Parathyroid adenoma (tissue), 2 donors: Measurements from ENCODE around the gene EGFL8.

Source experiments
- H2AFZ ChIP-seq: fragments of 300-600 bp; sonication (generic); one replicate; pipeline ENCODE4 v1.7.0; 2017; ENCODE audit warnings: antibody characterized with exemption, mild to moderate bottlenecking
- H3K27ac ChIP-seq: fragments of 300-600 bp; sonication (generic); one replicate; pipeline ENCODE4 v1.7.0; 2017
- H3K27me3 ChIP-seq: fragments of 300-600 bp; sonication (generic); one replicate; pipeline ENCODE4 v1.7.0; 2017; ENCODE audit warnings: low read length; ENCODE audit not compliant: control insufficient read depth, insufficient read depth
- H3K36me3 ChIP-seq: fragments of 300-600 bp; sonication (generic); one replicate; pipeline ENCODE4 v1.7.0; 2017; ENCODE audit warnings: low read length; ENCODE audit not compliant: control insufficient read depth, insufficient read depth
- H3K4me1 ChIP-seq: fragments of 300-600 bp; sonication (generic); one replicate; pipeline ENCODE4 v1.7.0; 2017; ENCODE audit warnings: control low read depth
- H3K4me2 ChIP-seq: fragments of 300-600 bp; sonication (generic); one replicate; pipeline ENCODE4 v1.7.0; 2017; ENCODE audit warnings: low read length
- H3K4me3 ChIP-seq: fragments of 300-600 bp; sonication (generic); one replicate; pipeline ENCODE4 v1.7.0; 2017; ENCODE audit warnings: low read depth, low read length
- H3K79me2 ChIP-seq: fragments of 300-600 bp; sonication (generic); one replicate; pipeline ENCODE4 v1.7.0; 2017; ENCODE audit warnings: control low read depth
- H3K9ac ChIP-seq: fragments of 300-600 bp; sonication (generic); one replicate; pipeline ENCODE4 v1.7.0; 2017; ENCODE audit warnings: mild to moderate bottlenecking
- H3K9me3 ChIP-seq: fragments of 300-600 bp; sonication (generic); one replicate; pipeline ENCODE4 v1.7.0; 2017; ENCODE audit warnings: low read length; ENCODE audit not compliant: control insufficient read depth
- CTCF ChIP-seq: fragments of 300-600 bp; sonication (generic); IDR thresholded peaks from one replicate; pipeline ENCODE4 v1.7.0; 2017; ENCODE audit warnings: antibody characterized with exemption, mild to moderate bottlenecking
- donor health status: primary hyperparathyroidism.

Gene EGFL8

GRCh38 chr6:32146287-32146686 is 18.1 kb upstream of the EGFL8 start:
- Histone ChIP-seq H3K27me3 (no peaks in the 10 kb centered on the region), H2AFZ (no peak overlapping the region), H3K9ac (no peak overlapping the region), H3K27ac (no peak overlapping the region), H3K4me3 (no peak overlapping the region), H3K9me3 (no peaks in the 10 kb centered on the region), H3K4me2 (no peak overlapping the region), H3K79me2 (no peaks in the 10 kb centered on the region), H3K4me1 (peaks cover 4% of the 10 kb centered on the region), H3K36me3 (no peaks in the 10 kb centered on the region)
- no peak for TF ChIP-seq CTCF

GRCh38 chr6:32146687-32147086 is 17.7 kb upstream of the EGFL8 start:
- Histone ChIP-seq H3K79me2 (no peaks in the 10 kb centered on the region), H2AFZ (no peak overlapping the region), H3K36me3 (no peaks in the 10 kb centered on the region), H3K4me2 (no peak overlapping the region), H3K27me3 (no peaks in the 10 kb centered on the region), H3K27ac (no peak overlapping the region), H3K4me3 (no peak overlapping the region), H3K9me3 (no peaks in the 10 kb centered on the region), H3K4me1 (peaks cover 5% of the 10 kb centered on the region), H3K9ac (no peak overlapping the region)
- TF ChIP-seq CTCF: no peak

DNA sequence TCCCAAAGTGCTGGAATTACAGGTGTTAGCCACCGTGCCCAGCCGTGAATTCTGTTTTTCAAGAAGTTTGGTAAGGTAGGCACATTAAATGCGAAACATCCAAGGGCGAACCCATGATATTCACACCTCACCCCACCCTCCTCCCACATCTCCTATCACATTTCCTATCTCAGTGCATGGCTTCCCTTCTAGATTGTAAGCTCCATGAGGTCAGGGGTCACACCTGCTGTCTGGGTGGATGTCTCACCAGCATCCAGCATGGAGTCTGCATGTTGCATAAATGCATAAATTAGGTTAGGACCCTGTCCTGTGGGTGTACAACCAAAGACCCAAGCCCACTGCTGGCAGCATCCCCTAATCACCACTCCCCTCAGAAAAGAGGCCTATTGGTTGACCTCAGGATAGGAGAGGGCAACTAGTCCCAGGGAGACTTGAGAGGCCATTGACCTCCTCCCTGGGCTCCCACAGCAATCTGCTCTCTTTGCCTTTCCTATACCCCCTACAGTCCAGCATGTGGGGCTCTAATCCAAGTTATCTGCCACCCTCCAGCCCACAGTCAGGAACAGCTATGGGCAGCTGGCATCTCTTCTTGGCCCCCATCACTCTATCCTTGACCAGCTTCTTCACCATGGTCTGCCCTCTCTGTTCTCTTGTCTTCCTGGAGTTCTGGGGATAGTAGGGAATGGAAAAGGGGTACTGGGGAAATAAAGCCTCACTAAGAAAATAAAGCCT is 16.8 kb upstream of the EGFL8 start:
- Histone ChIP-seq H2AFZ (no peak overlapping the region), H3K27ac (no peak overlapping the region), H3K4me3 (no peak overlapping the region), H3K9me3 (no peaks in the 10 kb centered on the region), H3K79me2 (no peaks in the 10 kb centered on the region), H3K36me3 (no peaks in the 10 kb centered on the region), H3K9ac (no peak overlapping the region), H3K4me1 (peaks cover 11% of the 10 kb centered on the region), H3K27me3 (no peaks in the 10 kb centered on the region), H3K4me2 (no peak overlapping the region)
- TF ChIP-seq CTCF: no peak

DNA sequence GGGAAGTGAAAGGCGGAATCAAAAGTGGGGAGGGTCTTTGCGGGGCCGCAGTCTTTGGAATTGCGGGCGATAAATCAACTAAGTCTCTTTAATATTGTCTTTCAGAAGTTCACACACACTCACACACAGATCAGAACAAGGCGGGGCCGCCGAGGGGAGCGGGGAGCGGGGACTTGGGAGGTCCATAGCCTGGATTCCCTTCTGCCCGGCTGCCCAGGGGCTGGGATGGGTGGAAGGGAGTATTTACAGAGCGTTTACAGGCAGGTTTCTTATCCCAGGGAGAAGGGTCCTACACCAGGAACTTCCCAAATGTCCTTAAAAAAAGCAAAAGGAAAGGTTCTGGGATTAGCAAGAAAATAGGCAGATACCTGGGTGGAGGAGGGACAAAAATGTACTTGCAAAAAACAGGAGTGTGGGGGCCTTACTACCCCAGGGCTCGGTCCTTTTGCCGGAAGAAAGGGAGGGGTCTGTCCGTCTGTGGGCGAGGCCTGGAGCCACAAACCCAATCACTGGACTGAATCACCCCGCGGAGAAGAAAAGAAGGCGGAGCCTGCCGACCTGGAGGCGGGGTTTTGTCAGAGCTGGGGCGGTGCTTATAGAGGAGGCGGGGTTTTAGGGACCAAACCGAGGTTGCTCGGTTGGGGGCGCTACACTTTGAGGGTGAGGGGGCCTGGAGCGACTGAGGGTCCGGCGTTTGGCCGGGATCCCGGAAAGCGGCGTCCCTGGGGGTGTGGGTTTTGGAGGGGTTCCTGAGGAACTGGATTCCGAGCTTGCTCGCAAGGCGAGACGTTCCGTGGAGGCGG is 15.9 kb upstream of the EGFL8 start:
- H3K36me3 ChIP-seq: no peaks in the 10 kb centered on the region
- H3K4me3 ChIP-seq: no peak overlapping the region
- no peak overlapping the region for H2AFZ ChIP-seq
- H3K9ac ChIP-seq: no peak overlapping the region
- peaks cover 12% of the 10 kb centered on the region for H3K4me1 ChIP-seq
- no peak for TF ChIP-seq CTCF
- no peaks in the 10 kb centered on the region for H3K9me3 ChIP-seq
- H3K27ac ChIP-seq: no peak overlapping the region
- no peak overlapping the region for H3K4me2 ChIP-seq
- H3K79me2 ChIP-seq: no peaks in the 10 kb centered on the region
- no peaks in the 10 kb centered on the region for H3K27me3 ChIP-seq
